DMS53 (cell line): ENCODE data around the gene MT1F.

Source experiments
- DNase-seq: peaks from one replicate; lab custom pipeline; 2025; lab: John Stamatoyannopoulos, UW

MT1F gene

GRCh38 chr16:56700195-56700594 lies 42.4 kb downstream of the MT1F start:
- no peak for DNase-seq

- DNase-seq: no peak
Measured at GRCh38 chr16:56700631-56701030, 42.9 kb downstream of the MT1F start.

- DNase-seq: no peak
Measured at GRCh38 chr16:56701534-56701933, 43.8 kb downstream of the MT1F start.

- no peak for DNase-seq
Measured at GRCh38 chr16:56702836-56703235, 45.1 kb downstream of the MT1F start.
